ENCODE data around the gene XPO5. TPM values are rescaled to one million over a fixed set of nuclear protein-coding genes. Genes with fewer than 3 reads are reported as not detected.

Gene XPO5
- total RNA-seq, 4 donors from 2014 or later, result 24.0 to 30.4 (median 27.3) TPM

DNA sequence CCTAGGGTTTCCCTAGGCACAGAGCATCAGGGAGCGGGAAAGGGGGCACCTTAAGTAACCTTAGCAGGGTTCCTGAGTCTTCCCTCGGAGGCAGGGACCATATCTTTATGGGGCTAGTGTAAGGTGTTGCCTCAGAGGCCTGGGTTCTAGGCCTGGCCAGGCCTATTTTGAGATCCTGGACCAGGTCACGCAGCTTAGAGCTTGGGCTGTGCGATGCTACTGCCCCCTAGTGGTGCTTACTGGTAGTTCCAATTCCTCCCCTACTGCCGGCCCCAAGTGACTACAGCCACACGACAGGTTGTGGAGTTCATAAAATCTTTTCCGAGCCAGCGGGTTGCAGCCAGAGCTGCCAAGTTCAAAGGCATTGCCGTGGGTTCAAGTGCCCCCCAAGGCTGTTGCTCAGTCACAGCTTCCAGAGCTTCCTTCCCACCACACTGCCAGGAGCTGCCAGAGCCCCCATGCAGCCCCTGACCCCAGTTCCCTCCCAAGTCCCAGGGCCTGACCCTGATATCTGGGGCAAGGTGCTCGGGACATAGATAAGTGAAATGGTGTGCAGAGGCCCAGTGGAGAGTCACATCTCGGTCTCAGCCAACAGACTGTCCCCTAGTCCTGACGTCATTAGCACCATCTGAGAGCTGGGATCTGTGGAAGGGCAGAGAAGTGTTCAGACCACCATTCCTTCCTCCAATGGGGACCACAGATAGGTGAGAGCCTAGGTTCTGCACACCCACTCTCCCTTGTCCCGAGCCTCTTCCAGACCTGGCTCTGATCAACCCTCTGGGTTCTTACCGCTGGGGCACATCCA, 69.0 kb downstream of the XPO5 start:
- TF ChIP-seq, protein P1, sequence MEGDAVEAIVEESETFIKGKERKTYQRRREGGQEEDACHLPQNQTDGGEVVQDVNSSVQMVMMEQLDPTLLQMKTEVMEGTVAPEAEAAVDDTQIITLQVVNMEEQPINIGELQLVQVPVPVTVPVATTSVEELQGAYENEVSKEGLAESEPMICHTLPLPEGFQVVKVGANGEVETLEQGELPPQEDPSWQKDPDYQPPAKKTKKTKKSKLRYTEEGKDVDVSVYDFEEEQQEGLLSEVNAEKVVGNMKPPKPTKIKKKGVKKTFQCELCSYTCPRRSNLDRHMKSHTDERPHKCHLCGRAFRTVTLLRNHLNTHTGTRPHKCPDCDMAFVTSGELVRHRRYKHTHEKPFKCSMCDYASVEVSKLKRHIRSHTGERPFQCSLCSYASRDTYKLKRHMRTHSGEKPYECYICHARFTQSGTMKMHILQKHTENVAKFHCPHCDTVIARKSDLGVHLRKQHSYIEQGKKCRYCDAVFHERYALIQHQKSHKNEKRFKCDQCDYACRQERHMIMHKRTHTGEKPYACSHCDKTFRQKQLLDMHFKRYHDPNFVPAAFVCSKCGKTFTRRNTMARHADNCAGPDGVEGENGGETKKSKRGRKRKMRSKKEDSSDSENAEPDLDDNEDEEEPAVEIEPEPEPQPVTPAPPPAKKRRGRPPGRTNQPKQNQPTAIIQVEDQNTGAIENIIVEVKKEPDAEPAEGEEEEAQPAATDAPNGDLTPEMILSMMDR (IDR thresholded peaks at IDR 0.05), result peak in 1 of 3 donors; percentile 85
- TF ChIP-seq POLR2A (IDR thresholded peaks at IDR 0.05), result no peak
- intact Hi-C loops (cut with DNase I; ENCODE audit: low total_unique reads), result loop anchor here (5.0 to 10.0 kb wide), 3 partner anchors 55 to 245 kb away; no protein-coding TSS in a partner anchor
- peak; percentile 71 to 94 for DNase-seq (ENCODE audit: low spot score in 2 of 2)
- no peak overlapping the region for H3K4me3 ChIP-seq (ENCODE audit: low read depth, poor library complexity, severe bottlenecking)
- 33% methylated on average over 11 to 12 of the region's 14 CpGs for WGBS, 2 donors

DNA sequence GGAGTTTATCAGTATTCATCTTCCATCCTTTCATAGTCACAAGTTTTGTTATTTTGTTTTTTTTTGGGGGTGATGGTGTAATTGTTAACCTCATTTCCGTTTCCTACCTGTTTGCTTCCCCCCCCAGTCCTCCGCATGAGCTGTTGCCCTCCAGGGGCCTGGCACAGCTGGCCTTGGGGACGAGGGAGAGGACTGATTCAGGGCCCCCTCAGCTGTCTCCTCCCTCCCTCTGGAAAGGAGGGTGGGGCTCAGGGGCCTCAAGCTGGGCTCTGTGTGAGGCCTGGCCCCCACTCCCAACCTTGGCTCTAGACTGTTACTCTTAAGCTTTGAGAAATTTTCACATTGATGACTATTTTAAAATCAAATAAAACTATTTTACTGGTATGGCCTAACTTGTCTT, 69.7 kb downstream of the XPO5 start:
- WGBS, 2 donors, result 76 to 77% methylated on average over 3 of the region's 3 CpGs
- TF ChIP-seq POLR2A (IDR thresholded peaks at IDR 0.05), result no peak
- TF ChIP-seq, protein P1 (IDR thresholded peaks at IDR 0.05), result no peak
- intact Hi-C loops (cut with DNase I; ENCODE audit: low total_unique reads), result loop anchor here (5.0 to 10.0 kb wide), 3 partner anchors 54 to 244 kb away; no protein-coding TSS in a partner anchor
- DNase-seq (ENCODE audit: low spot score in 2 of 2), result no peak
- no peak overlapping the region for H3K4me3 ChIP-seq (ENCODE audit: low read depth, poor library complexity, severe bottlenecking)

DNA sequence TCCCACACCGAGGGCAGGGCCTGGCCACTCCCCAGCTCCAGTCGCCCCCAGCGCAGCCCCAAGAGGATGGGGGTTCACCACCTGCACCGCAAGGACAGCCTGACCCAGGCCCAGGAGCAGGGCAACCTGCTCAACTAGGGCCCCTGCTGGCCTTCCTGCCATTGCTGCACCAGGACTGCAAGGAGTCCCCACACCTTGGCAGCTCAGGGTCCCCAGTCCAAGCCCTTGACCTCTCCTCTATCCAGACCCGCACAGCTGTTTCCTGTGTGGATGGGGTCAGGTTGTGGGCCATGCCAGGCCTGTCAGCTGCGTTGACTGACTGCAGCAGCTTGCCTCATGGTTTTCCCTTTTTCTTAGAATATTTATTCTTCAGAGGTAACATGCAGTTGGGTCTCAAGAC, 70.1 kb downstream of the XPO5 start:
- TF ChIP-seq, protein P1 (IDR thresholded peaks at IDR 0.05), result no peak
- TF ChIP-seq POLR2A (IDR thresholded peaks at IDR 0.05), result no peak
- no peak for DNase-seq (ENCODE audit: low spot score in 2 of 2)
- intact Hi-C loops (cut with DNase I; ENCODE audit: low total_unique reads), result loop anchor here (5.0 to 10.0 kb wide), 3 partner anchors 53 to 243 kb away; no protein-coding TSS in a partner anchor
- no peak overlapping the region for H3K4me3 ChIP-seq (ENCODE audit: low read depth, poor library complexity, severe bottlenecking)
- 68 to 85% methylated on average over 5 to 6 of the region's 6 CpGs for WGBS, 2 donors

DNA sequence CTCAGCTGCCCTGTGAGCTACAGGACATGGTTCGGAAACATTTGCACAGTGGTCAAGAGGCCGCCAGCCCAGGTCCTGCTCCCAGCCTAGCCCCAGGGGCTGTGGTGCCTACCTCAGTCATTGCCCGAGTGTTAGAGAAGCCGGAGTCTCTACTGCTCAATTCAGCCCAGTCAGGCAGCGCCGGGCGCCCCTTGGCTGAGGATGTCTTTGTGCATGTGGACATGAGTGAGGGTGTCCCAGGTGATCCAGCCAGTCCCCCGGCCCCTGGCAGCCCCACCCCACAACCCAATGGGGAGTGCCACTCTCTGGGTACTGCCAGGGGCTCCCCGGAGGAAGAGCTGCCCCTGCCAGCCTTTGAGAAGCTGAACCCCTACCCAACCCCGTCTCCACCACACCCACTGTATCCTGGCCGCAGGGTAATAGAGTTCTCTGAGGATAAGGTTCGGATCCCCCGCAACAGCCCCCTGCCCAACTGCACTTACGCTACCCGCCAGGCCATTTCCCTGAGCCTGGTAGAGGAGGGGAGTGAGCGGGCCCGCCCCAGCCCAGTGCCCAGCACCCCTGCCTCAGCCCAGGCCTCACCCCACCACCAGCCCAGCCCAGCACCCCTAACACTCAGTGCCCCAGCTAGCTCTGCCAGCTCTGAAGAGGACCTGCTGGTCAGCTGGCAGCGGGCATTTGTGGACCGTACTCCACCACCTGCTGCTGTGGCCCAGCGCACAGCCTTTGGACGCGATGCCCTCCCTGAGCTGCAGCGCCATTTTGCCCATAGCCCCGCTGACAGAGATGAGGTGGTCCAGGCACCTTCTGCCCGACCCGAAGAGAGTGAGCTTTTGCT, 70.9 kb downstream of the XPO5 start:
- TF ChIP-seq, protein P1 (IDR thresholded peaks at IDR 0.05), result no peak
- TF ChIP-seq POLR2A (IDR thresholded peaks at IDR 0.05), result no peak
- intact Hi-C loops (cut with DNase I; ENCODE audit: low total_unique reads), result loop anchor here (5.0 to 10.0 kb wide), 3 partner anchors 53 to 243 kb away; no protein-coding TSS in a partner anchor
- 90 to 93% methylated on average over 23 to 24 of the region's 26 CpGs for WGBS, 2 donors
- DNase-seq (ENCODE audit: low spot score in 2 of 2), result no peak
- no peak overlapping the region for H3K4me3 ChIP-seq (ENCODE audit: low read depth, poor library complexity, severe bottlenecking)

DNA sequence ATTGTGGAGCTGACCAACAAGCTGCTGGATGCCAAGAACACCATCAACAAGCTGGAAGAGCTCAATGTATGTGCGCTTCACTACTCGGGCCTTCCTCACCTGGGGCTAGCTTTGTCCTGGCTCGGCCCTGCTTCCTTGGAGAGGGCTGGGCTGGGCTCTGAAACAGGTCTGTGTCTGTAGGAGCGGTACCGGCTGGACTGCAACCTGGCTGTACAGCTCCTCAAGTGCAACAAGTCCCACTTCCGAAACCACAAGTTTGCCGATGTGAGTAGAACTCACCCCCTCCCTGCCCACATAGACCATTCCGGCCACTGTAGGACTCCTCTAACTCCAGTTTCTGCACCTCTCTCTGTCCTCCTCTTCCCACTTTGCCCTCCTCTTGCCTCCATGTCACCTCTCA, 72.4 kb downstream of the XPO5 start:
- H3K4me3 ChIP-seq (ENCODE audit: low read depth, poor library complexity, severe bottlenecking), result no peak overlapping the region
- no peak for DNase-seq (ENCODE audit: low spot score in 2 of 2)
- WGBS, 2 donors, result 83 to 85% methylated on average over 7 to 8 of the region's 8 CpGs
- intact Hi-C loops (cut with DNase I; ENCODE audit: low total_unique reads), result loop anchor here (10.0 kb wide), 1 partner anchor 149 kb away; no protein-coding TSS in a partner anchor
- TF ChIP-seq POLR2A (IDR thresholded peaks at IDR 0.05), result no peak
- TF ChIP-seq, protein P1 (IDR thresholded peaks at IDR 0.05), result no peak

Data from lower leg skin (tissue), 4 donors.